H1 (cell line): Measurements from ENCODE around the gene ZNF488. TPM values are rescaled to one million over a fixed set of nuclear protein-coding genes. Genes with fewer than 3 reads are reported as not detected.

Source experiments
- CTCF ChIA-PET: fragments of 300-600 bp; sonication (Branson Sonifier 250); formaldehyde crosslinking; loops from one replicate; lab custom pipeline; 2021; ENCODE audit not compliant: partially characterized antibody; lab: Charles Lee
- POLR2A ChIA-PET: fragments of 300-600 bp; sonication (Branson Sonifier 250); formaldehyde crosslinking; loops from one replicate; lab custom pipeline; 2021; ENCODE audit warnings: inconsistent platforms; ENCODE audit not compliant: partially characterized antibody; lab: Charles Lee
- DNase-seq, 2 experiments: peaks; one replicate each; pipeline versions ENCODE4 v3.0.0 to v3.0.0-alpha.2; 2010 to 2022; ENCODE audit warnings: low spot score in 2 of 2, low read depth in 1 of 2, mixed read lengths in 1 of 2
- FAIRE-seq: peaks from 2 replicates; lab custom pipeline; 2011; peaks lifted over from hg19 to GRCh38; lab: Jason Lieb, UNC
- H2AFZ ChIP-seq: 2 replicates; pipeline ENCODE4 v1.8.1; 2012; ENCODE audit warnings: low read length, inconsistent platforms
- H2AK5ac ChIP-seq: 2 replicates; pipeline ENCODE4 v1.6.1; 2013; ENCODE audit warnings: low read depth, low read length
- H2BK120ac ChIP-seq: replicated peaks from 2 replicates; pipeline ENCODE3; 2013; ENCODE audit warnings: low read depth, low read length, inconsistent platforms
- H2BK12ac ChIP-seq: 2 replicates; pipeline ENCODE4 v1.6.1; 2013; ENCODE audit warnings: low read depth, low read length
- H2BK15ac ChIP-seq: 2 replicates; pipeline ENCODE4 v1.6.1; 2013; ENCODE audit warnings: low read length
- H2BK20ac ChIP-seq: 2 replicates; pipeline ENCODE4 v1.6.1; 2013; ENCODE audit warnings: low read length
- H2BK5ac ChIP-seq: 2 replicates; pipeline ENCODE4 v1.6.1; 2013; ENCODE audit warnings: low read depth, low read length
- H3K14ac ChIP-seq: 2 replicates; pipeline ENCODE4 v1.6.1; 2013; ENCODE audit warnings: inconsistent platforms; ENCODE audit not compliant: insufficient read length
- H3K18ac ChIP-seq: 2 replicates; pipeline ENCODE4 v1.6.1; 2013; ENCODE audit warnings: low read length; ENCODE audit errors: extremely low read depth
- H3K23ac ChIP-seq: 2 replicates; pipeline ENCODE4 v1.6.1; 2013; ENCODE audit warnings: inconsistent platforms; ENCODE audit not compliant: insufficient read length
- H3K23me2 ChIP-seq: 2 replicates; pipeline ENCODE4 v1.6.1; 2013; ENCODE audit warnings: low read depth, low read length
- H3K27ac ChIP-seq: 2 replicates; pipeline ENCODE4 v1.6.1; 2011; ENCODE audit warnings: low read depth, low read length, inconsistent platforms
- H3K27me3 ChIP-seq, 4 experiments: replicated peaks in 1 of 4; 1 replicate in 1 of 4; 2 replicates in 3 of 4; pipeline versions ENCODE4 v1.6.1 to v1.8.1; 2011 to 2013; ENCODE audit warnings: low read length in 3 of 4, mild to moderate bottlenecking in 3 of 4, inconsistent platforms in 2 of 4, mixed read lengths in 2 of 4, moderate library complexity in 1 of 4; ENCODE audit not compliant: control insufficient read depth in 3 of 4, insufficient read depth in 3 of 4; ENCODE audit errors: extremely low read depth in 1 of 4
- H3K36me3 ChIP-seq, 4 experiments: 2 replicates each; pipeline versions ENCODE4 v1.6.1 to v1.8.1; 2011 to 2013; ENCODE audit warnings: mild to moderate bottlenecking in 4 of 4, low read length in 3 of 4, moderate library complexity in 2 of 4, control low read depth in 1 of 4, inconsistent platforms in 1 of 4; ENCODE audit not compliant: insufficient read depth in 4 of 4, control insufficient read depth in 2 of 4
- H3K4ac ChIP-seq: replicated peaks from 2 replicates; pipeline ENCODE3; 2013; ENCODE audit warnings: low read length, low read depth, mixed read lengths, inconsistent platforms; ENCODE audit not compliant: insufficient read length
- H3K4me1 ChIP-seq, 4 experiments: replicated peaks in 1 of 4; 1 replicate in 1 of 4; 2 replicates in 3 of 4; pipeline versions ENCODE4 v1.6.1 to v1.8.1; 2011 to 2013; ENCODE audit warnings: low read length in 3 of 4, inconsistent platforms in 2 of 4, mixed read lengths in 1 of 4; ENCODE audit not compliant: insufficient read depth in 4 of 4, control insufficient read depth in 3 of 4
- H3K4me2 ChIP-seq, 2 experiments: 2 replicates each; pipeline versions ENCODE4 v1.6.1 to v1.8.1; 2011 to 2013; ENCODE audit warnings: low read depth in 2 of 2, low read length in 2 of 2, control low read depth in 1 of 2, inconsistent platforms in 1 of 2, mild to moderate bottlenecking in 1 of 2; ENCODE audit not compliant: insufficient read depth in 1 of 2
- H3K4me3 ChIP-seq, 4 experiments: fragments of 200-600, 300-600 bp in 1 of 4; sonication (generic), shearing (Covaris generic), sonication (Bioruptor Twin) in 1 of 4; 2 replicates each; pipeline versions ENCODE4 v1.5.1 to v1.8.1; 2011 to 2016; ENCODE audit warnings: low read length in 4 of 4, low read depth in 3 of 4, control low read depth in 2 of 4, inconsistent platforms in 2 of 4, mild to moderate bottlenecking in 2 of 4, mixed read lengths in 1 of 4, moderate library complexity in 1 of 4; ENCODE audit not compliant: insufficient read depth in 2 of 4; ENCODE audit errors: extremely low read depth in 1 of 4
- H3K56ac ChIP-seq: replicated peaks from 2 replicates; pipeline ENCODE3; 2013; ENCODE audit warnings: low read depth, mild to moderate bottlenecking, mixed read lengths, low read length, inconsistent platforms; ENCODE audit not compliant: insufficient read length
- H3K79me1 ChIP-seq: 2 replicates; pipeline ENCODE4 v1.6.1; 2013; ENCODE audit warnings: low read depth, low read length, control low read depth
- H3K79me2 ChIP-seq, 2 experiments: 2 replicates each; pipeline versions ENCODE4 v1.6.1 to v1.8.1; 2012 to 2013; ENCODE audit warnings: low read length in 2 of 2, mild to moderate bottlenecking in 2 of 2, inconsistent platforms in 1 of 2; ENCODE audit not compliant: insufficient read depth in 2 of 2, control insufficient read depth in 1 of 2
- H3K9ac ChIP-seq, 4 experiments: replicated peaks in 1 of 4; 1 replicate in 1 of 4; 2 replicates in 3 of 4; pipeline versions ENCODE4 v1.6.1 to v1.8.1; 2011 to 2013; ENCODE audit warnings: low read depth in 3 of 4, low read length in 3 of 4, control low read depth in 2 of 4, mild to moderate bottlenecking in 2 of 4, moderate library complexity in 2 of 4, inconsistent platforms in 1 of 4; ENCODE audit errors: extremely low read depth in 1 of 4
- H3K9me3 ChIP-seq, 2 experiments: 2 replicates each; pipeline versions ENCODE4 v1.6.1 to v1.8.1; 2012 to 2013; ENCODE audit warnings: mild to moderate bottlenecking in 2 of 2, moderate library complexity in 2 of 2, control low read depth in 1 of 2, inconsistent platforms in 1 of 2, low read depth in 1 of 2, low read length in 1 of 2, mixed read lengths in 1 of 2; ENCODE audit not compliant: insufficient read depth in 2 of 2
- H4K20me1 ChIP-seq, 2 experiments: replicated peaks in 1 of 2; 2 replicates each; pipeline versions ENCODE3 to v1.8.1; 2011 to 2013; ENCODE audit warnings: inconsistent platforms in 2 of 2, low read length in 2 of 2, mild to moderate bottlenecking in 1 of 2; ENCODE audit not compliant: insufficient read depth in 2 of 2, control insufficient read depth in 1 of 2
- H4K5ac ChIP-seq: 2 replicates; pipeline ENCODE4 v1.6.1; 2013; ENCODE audit warnings: low read length, low read depth, mixed read lengths, inconsistent platforms; ENCODE audit not compliant: insufficient read length
- H4K8ac ChIP-seq: 2 replicates; pipeline ENCODE4 v1.8.0; 2013; ENCODE audit warnings: mild to moderate bottlenecking, moderate library complexity, low read length, inconsistent platforms; ENCODE audit not compliant: insufficient read depth; ENCODE audit errors: extremely low read depth
- H4K91ac ChIP-seq: replicated peaks from 2 replicates; pipeline ENCODE3; 2013; ENCODE audit warnings: low read length, mixed read lengths, inconsistent platforms; ENCODE audit not compliant: insufficient read length
- ASH2L ChIP-seq: fragments of 200-600, 300-600 bp; sonication (generic); IDR thresholded peaks from one replicate; pipeline ENCODE4 v1.7.1; 2017; ENCODE audit warnings: low read length
- CBX5 ChIP-seq: fragments of 300-800, 300-1000 bp; sonication (generic); IDR thresholded peaks from 2 replicates; pipeline ENCODE4 v1.7.1; 2016; ENCODE audit warnings: antibody characterized with exemption, low read length, low read depth
- CEBPB ChIP-seq: IDR thresholded peaks from 2 replicates; pipeline ENCODE4 v1.6.1; 2012; ENCODE audit warnings: low read depth, low read length
- CHD1 ChIP-seq: IDR thresholded peaks from 2 replicates; pipeline ENCODE4 v1.6.1; 2012; ENCODE audit warnings: low read depth, low read length, improper control_type of control experiment
- CTBP2 ChIP-seq: IDR thresholded peaks from 2 replicates; pipeline ENCODE4 v1.7.0; 2011; ENCODE audit warnings: borderline replicate concordance, mild to moderate bottlenecking, moderate library complexity, mixed read lengths, low read length; ENCODE audit not compliant: insufficient read depth, insufficient read length
- GABPA ChIP-seq: IDR thresholded peaks from 2 replicates; pipeline ENCODE4 v1.6.1; 2011; ENCODE audit warnings: mild to moderate bottlenecking, low read length, moderate library complexity, borderline replicate concordance; ENCODE audit not compliant: insufficient read depth
- GTF2F1 ChIP-seq: IDR thresholded peaks from 2 replicates; pipeline ENCODE4 v1.6.1; 2012; ENCODE audit warnings: low read depth, low read length, improper control_type of control experiment, borderline replicate concordance
- HDAC6 ChIP-seq: IDR thresholded peaks from one replicate; pipeline ENCODE4 v1.7.1; 2012; ENCODE audit warnings: low read depth, mild to moderate bottlenecking, inconsistent platforms, low read length, moderate library complexity
- JUND ChIP-seq: IDR thresholded peaks from 2 replicates; pipeline ENCODE4 v1.6.1; 2011; ENCODE audit warnings: mild to moderate bottlenecking, improper control_type of control experiment, low read length
- RFX5 ChIP-seq: IDR thresholded peaks from 2 replicates; pipeline ENCODE4 v1.6.1; 2011; ENCODE audit warnings: low read depth, low read length, improper control_type of control experiment, borderline replicate concordance
- SRF ChIP-seq: IDR thresholded peaks from 2 replicates; pipeline ENCODE4 v1.6.1; 2011; ENCODE audit warnings: mild to moderate bottlenecking, low read depth, low read length, moderate library complexity
- TAF1 ChIP-seq: IDR thresholded peaks from 2 replicates; pipeline ENCODE4 v1.6.1; 2011; ENCODE audit warnings: mild to moderate bottlenecking, low read depth, low read length
- TCF12 ChIP-seq: IDR thresholded peaks from 2 replicates; pipeline ENCODE4 v1.6.1; 2011; ENCODE audit warnings: low read depth, mild to moderate bottlenecking, low read length
- ZNF274 ChIP-seq: IDR thresholded peaks from 2 replicates; pipeline ENCODE4 v1.7.0; 2012; ENCODE audit warnings: low read length, borderline replicate concordance; ENCODE audit errors: extremely low read depth
- WGBS, 2 experiments: shearing (Covaris generic) in 1 of 2; methylation state at CpG; one replicate each; pipeline versions ENCODE4 v1.1.6 to v1.1.7; 2013 to 2015; ENCODE audit warnings: low lambda C conversion rate in 2 of 2, mixed read lengths in 2 of 2, inconsistent platforms in 1 of 2, low coverage in 1 of 2, missing lambda C conversion rate in 1 of 2; ENCODE audit not compliant: insufficient replicate concordance in 2 of 2, insufficient coverage in 1 of 2, insufficient read length in 1 of 2; ENCODE audit errors: extremely low coverage in 1 of 2, missing lambda C conversion rate in 1 of 2; 5-methylcytosine and 5-hydroxymethylcytosine counted together
- polyA plus RNA-seq, 7 experiments: library from polyadenylated mRNA; depleted of rRNA in 3 of 7; stranded (reverse) in 5 of 7; unstranded in 2 of 7; fragments of >200 nt in 5 of 7; fragments of 200-250 nt in 2 of 7; gene quantifications; 1 replicate in 5 of 7; 2 replicates in 1 of 7; 4 replicates in 1 of 7; pipeline versions ENCODE4 v1.2.1 to v1.2.3, GENCODE V29; 2011 to 2013; ENCODE audit warnings: missing spikeins in 2 of 7, mixed read lengths in 2 of 7
- total RNA-seq: library from RNA; stranded (reverse); fragmentation: NEBNext Ultra II Directional; extraction: Animal tissue kit (Norgen Biotek cat#: 25700); gene quantifications from 2 replicates; pipeline ENCODE4 v1.2.1, GENCODE V29; 2021
- TF ChIP-seq, protein P1 (sequence below): IDR thresholded peaks from 2 replicates; pipeline ENCODE4 v1.6.1; 2011; ENCODE audit warnings: low read depth, mild to moderate bottlenecking, low read length; ENCODE audit not compliant: insufficient read depth

Gene ZNF488
- total and polyA plus RNA-seq, 2 of the 8 experiments (the other 6 are each of a cell fraction or from before 2014, with no cell fraction given): 7.9 to 11.4 TPM

DNA sequence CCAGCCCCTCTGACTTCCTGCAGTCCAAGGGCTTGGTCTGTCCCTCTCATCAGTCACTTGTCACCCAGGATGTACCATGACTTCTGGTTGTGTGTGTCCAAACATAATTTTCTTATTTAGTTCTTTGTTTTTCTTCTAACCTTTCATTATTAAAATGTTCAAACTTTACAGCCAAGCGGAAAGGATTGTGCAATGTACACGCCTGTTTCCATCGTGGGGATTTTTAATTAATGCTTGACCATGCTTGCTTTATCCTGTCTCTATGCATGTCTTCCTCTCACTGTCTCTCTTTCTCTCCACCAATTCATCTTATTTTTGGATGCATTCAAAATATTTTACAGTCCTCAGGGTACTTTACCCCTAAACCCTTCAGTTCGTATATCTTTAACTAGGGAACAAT, 26.2 kb upstream of the ZNF488 start:
- 80% methylated on average over 4 of the region's 4 CpGs; no CpG with 5 or more reads in 1 of the 2 experiments for WGBS, 2 experiments
- TF ChIP-seq GTF2F1 (no peak), CTBP2 (no peak), GABPA (no peak), TCF12 (no peak), TAF1 (no peak), CEBPB (no peak), ZNF274 (no peak), CBX5 (no peak), RFX5 (no peak), JUND (no peak), SRF (no peak), ASH2L (no peak), HDAC6 (no peak), CHD1 (no peak)
- TF ChIP-seq, protein P1, sequence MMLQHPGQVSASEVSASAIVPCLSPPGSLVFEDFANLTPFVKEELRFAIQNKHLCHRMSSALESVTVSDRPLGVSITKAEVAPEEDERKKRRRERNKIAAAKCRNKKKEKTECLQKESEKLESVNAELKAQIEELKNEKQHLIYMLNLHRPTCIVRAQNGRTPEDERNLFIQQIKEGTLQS: no peak

More for the DNA sequence above, 26.2 kb upstream of the ZNF488 start:
- Histone ChIP-seq H3K23ac (no peak overlapping the region), H3K27ac (no peak overlapping the region), H2BK12ac (0 out of 2 replicates have a peak overlapping the region, but pooled peaks have one; percentile 27), H3K27me3 (no peaks in the 10 kb centered on the region), H2BK120ac (no peak overlapping the region), H3K14ac (no peak overlapping the region), H3K79me1 (no peaks in the 10 kb centered on the region), H2AFZ (no peak overlapping the region), H2BK15ac (no peak overlapping the region), H2BK20ac (no peak overlapping the region), H3K56ac (no peak overlapping the region), H4K5ac (no peak overlapping the region), H3K18ac (no peak overlapping the region), H3K23me2 (peaks cover 4% of the 10 kb centered on the region; the same call in 1 of the 2 replicates), H2AK5ac (no peak overlapping the region; the same call in 1 of the 2 replicates), H3K9ac (no peak overlapping the region), H3K4me2 (no peak overlapping the region), H3K4ac (no peak overlapping the region), H3K4me3 (no peak overlapping the region), H3K79me2 (no peaks in the 10 kb centered on the region), H3K4me1 (no peaks in the 10 kb centered on the region), H2BK5ac (no peak overlapping the region), H4K8ac (no peak overlapping the region), H4K20me1 (peaks cover 0 to 3% of the 10 kb centered on the region in 2 experiments), H3K36me3 (no peaks in the 10 kb centered on the region), H4K91ac (no peak overlapping the region), H3K9me3 (no peaks in the 10 kb centered on the region)
- ChIA-PET POLR2A (no interaction called here), CTCF (interaction anchor here (1.0 kb wide), 1 partner anchor 16 kb away, joined by 3 read pairs; no protein-coding TSS in a partner anchor)
- DNase-seq (no peak), FAIRE-seq (no peak)
